Nephron progenitor cell (in vitro differentiated cells): ENCODE data around the gene SPATA6L.

Experiments
- DNase-seq: peaks from one replicate; pipeline ENCODE4 v3.0.0; 2021
- H3K27ac Mint-ChIP-seq: 2 replicates; pipeline ENCODE4 v1.8.0; 2021; ENCODE audit warnings: mild to moderate bottlenecking, moderate library complexity, mixed read lengths
- H3K27me3 Mint-ChIP-seq: 2 replicates; pipeline ENCODE4 v1.8.0; 2021; ENCODE audit warnings: mild to moderate bottlenecking, low read depth, mixed read lengths; ENCODE audit not compliant: poor library complexity
- H3K36me3 Mint-ChIP-seq: 2 replicates; pipeline ENCODE4 v1.8.0; 2021; ENCODE audit warnings: low read depth, mixed read lengths
- H3K4me1 Mint-ChIP-seq: 2 replicates; pipeline ENCODE4 v1.8.0; 2021; ENCODE audit warnings: mixed read lengths
- H3K4me3 Mint-ChIP-seq: 2 replicates; pipeline ENCODE4 v1.8.0; 2021; ENCODE audit warnings: mild to moderate bottlenecking, moderate library complexity, mixed read lengths
- H3K9me3 Mint-ChIP-seq: 2 replicates; pipeline ENCODE4 v1.8.0; 2021; ENCODE audit warnings: mild to moderate bottlenecking, moderate library complexity, mixed read lengths
- CTCF ChIP-seq: fragments of 200-600 bp; sonication (generic); IDR thresholded peaks from 2 replicates; pipeline ENCODE4 v1.5.0; 2021; ENCODE audit warnings: antibody characterized with exemption

The SPATA6L gene

GRCh38 chr9:4674783-4675182, 8.5 kb upstream of the SPATA6L start:
- Mint-ChIP-seq H3K27ac (no peak overlapping the region), H3K4me1 (no peaks in the 10 kb centered on the region), H3K27me3 (no peaks in the 10 kb centered on the region), H3K9me3 (no peaks in the 10 kb centered on the region), H3K36me3 (no peaks in the 10 kb centered on the region), H3K4me3 (no peak overlapping the region)
- TF ChIP-seq CTCF: no peak
- DNase-seq: no peak

GRCh38 chr9:4671737-4672136, 5.5 kb upstream of the SPATA6L start:
- peaks cover 16% of the 10 kb centered on the region for H3K27me3 Mint-ChIP-seq
- no peak overlapping the region for H3K27ac Mint-ChIP-seq
- no peak overlapping the region for H3K4me3 Mint-ChIP-seq

GRCh38 chr9:4670591-4670990, 4.3 kb upstream of the SPATA6L start:
- H3K4me3 Mint-ChIP-seq: no peak overlapping the region
- no peak for DNase-seq
- H3K9me3 Mint-ChIP-seq: no peaks in the 10 kb centered on the region
- H3K27me3 Mint-ChIP-seq: peaks cover 25% of the 10 kb centered on the region
- no peaks in the 10 kb centered on the region for H3K36me3 Mint-ChIP-seq
- no peak overlapping the region for H3K27ac Mint-ChIP-seq
- peaks cover 12% of the 10 kb centered on the region for H3K4me1 Mint-ChIP-seq
- no peak for TF ChIP-seq CTCF

More at GRCh38 chr9:4671737-4672136, 5.5 kb upstream of the SPATA6L start:
- H3K4me1 Mint-ChIP-seq: peaks cover under 1% of the 10 kb centered on the region
- no peaks in the 10 kb centered on the region for H3K36me3 Mint-ChIP-seq
- H3K9me3 Mint-ChIP-seq: no peaks in the 10 kb centered on the region
- TF ChIP-seq CTCF: no peak
- no peak for DNase-seq

GRCh38 chr9:4669890-4670289, 3.6 kb upstream of the SPATA6L start:
- H3K27ac Mint-ChIP-seq: no peak overlapping the region

GRCh38 chr9:4668604-4669003, 2.3 kb upstream of the SPATA6L start:
- no peak for TF ChIP-seq CTCF
- Mint-ChIP-seq H3K4me1 (peaks cover 30% of the 10 kb centered on the region), H3K27me3 (peaks cover 28% of the 10 kb centered on the region), H3K9me3 (no peaks in the 10 kb centered on the region), H3K27ac (no peak overlapping the region), H3K36me3 (no peaks in the 10 kb centered on the region), H3K4me3 (no peak overlapping the region)
- no peak for DNase-seq

More at GRCh38 chr9:4669890-4670289, 3.6 kb upstream of the SPATA6L start:
- DNase-seq: no peak
- Mint-ChIP-seq H3K27me3 (peaks cover 28% of the 10 kb centered on the region), H3K9me3 (no peaks in the 10 kb centered on the region), H3K4me3 (no peak overlapping the region), H3K4me1 (peaks cover 19% of the 10 kb centered on the region), H3K36me3 (no peaks in the 10 kb centered on the region)
- no peak for TF ChIP-seq CTCF

GRCh38 chr9:4667681-4668080, 1.4 kb upstream of the SPATA6L start:
- no peak for TF ChIP-seq CTCF

More at GRCh38 chr9:4667681-4668080, 1.4 kb upstream of the SPATA6L start:
- DNase-seq: no peak
- Mint-ChIP-seq H3K4me1 (peaks cover 39% of the 10 kb centered on the region), H3K9me3 (no peaks in the 10 kb centered on the region), H3K27ac (no peak overlapping the region), H3K27me3 (peaks cover 28% of the 10 kb centered on the region), H3K4me3 (no peak overlapping the region), H3K36me3 (no peaks in the 10 kb centered on the region)
